Erythroblast (primary cell): ENCODE results near the gene C1orf226.

Experiments
- DNase-seq, 2 experiments: peaks; one replicate each; lab custom pipeline; 2025; lab: John Stamatoyannopoulos, UW
- GATA1 ChIP-seq: IDR thresholded peaks from 2 replicates; pipeline ENCODE4 v1.6.1; 2011; ENCODE audit warnings: low read depth, mild to moderate bottlenecking, control low read depth, low read length, moderate library complexity
- POLR2A ChIP-seq: IDR thresholded peaks from 2 replicates; pipeline ENCODE4 v1.6.1; 2011; ENCODE audit warnings: mild to moderate bottlenecking, low read length

Gene C1orf226

GRCh38 chr1:162371611-162372010 is 9.9 kb upstream of the C1orf226 start:
- no peak for DNase-seq
- no peak for TF ChIP-seq GATA1
- TF ChIP-seq POLR2A: no peak

DNA sequence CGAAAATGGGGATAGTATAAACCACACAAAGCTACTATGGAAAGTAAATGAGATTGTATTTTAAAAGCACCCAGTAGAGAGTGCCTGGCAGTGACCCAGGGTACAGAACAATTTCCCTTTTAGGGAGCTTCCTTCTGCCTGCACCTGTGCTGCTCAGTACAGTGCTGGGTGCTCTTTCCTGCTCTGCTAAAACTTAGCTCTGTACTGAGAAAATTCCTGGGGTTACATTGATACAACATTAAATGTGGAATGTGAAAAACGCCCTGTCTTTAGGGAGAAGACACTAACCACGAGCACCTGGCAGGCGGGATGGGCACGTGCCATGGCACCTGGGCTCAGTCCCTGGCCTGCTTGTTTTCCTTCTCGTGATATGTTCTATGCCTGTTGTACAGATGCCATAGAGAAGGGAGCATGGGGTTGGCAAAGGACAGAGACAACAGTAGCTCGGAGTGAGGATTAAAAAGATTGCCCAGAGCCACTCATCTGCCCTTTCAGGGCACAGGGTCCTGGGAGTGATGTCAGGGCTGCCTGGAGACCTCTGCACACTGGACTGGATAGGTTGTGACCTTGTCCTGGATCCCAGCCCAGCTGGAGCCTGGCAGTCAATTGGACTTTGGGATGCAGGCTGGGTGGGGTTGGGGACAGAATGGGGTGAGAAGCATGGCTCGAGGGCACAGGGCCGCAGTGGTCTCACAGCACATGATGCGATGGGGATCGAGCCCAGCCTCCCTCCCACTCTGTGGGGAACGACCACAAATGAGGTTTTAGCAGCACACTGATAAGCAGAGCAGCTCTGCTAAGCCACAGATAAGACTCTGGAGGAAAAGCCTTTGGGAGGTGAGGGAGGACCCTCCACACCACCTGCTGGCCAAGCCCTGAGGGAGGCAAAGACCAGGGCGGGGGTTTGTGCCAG is 9.1 kb upstream of the C1orf226 start:
- TF ChIP-seq GATA1 (peak; percentile 33), POLR2A (no peak)
- DNase-seq: peak; percentile 81 to 92

- DNase-seq: no peak
- TF ChIP-seq GATA1 (no peak), POLR2A (no peak)
Observed at GRCh38 chr1:162373072-162373427, 8.5 kb upstream of the C1orf226 start.

DNA sequence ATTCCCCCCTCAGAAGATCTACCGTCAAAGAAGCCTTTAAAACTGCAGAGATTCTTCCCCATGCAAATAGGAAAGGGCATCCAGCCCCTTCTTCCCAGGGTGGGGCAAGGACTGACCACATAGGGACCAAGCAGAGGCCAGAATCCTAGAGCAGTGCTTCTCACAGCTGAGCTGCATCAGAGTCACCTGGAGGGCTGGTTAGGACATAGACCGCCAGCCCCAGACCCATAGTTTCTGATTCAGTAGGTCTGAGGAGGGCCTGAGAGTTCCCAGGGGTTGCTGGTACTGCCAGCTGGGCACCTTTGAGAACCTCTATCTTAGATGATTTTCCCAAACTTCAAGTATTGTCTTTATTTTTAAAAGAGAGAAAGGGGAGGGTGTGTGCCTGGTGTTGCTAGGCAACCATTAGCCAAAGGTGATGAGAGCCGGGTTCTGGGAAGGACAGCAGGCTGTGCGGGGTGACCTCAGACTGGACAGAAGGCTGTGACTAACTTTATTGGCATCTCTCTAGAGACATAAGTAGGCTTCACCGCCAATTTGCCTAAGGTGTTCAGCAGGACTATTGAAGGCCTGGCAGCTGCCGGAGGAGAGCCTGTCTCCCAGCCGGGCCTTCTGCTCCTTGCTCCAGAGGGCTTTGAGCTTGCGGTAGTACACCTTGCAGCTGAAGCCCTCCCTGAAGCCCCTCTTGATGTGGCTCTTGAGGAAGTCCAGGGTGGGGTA is 7.8 kb upstream of the C1orf226 start:
- no peak for TF ChIP-seq POLR2A
- no peak for TF ChIP-seq GATA1
- no peak for DNase-seq

- TF ChIP-seq POLR2A: no peak
- TF ChIP-seq GATA1: no peak
- DNase-seq: no peak
Observed at GRCh38 chr1:162374406-162374805, 7.1 kb upstream of the C1orf226 start.

GRCh38 chr1:162375463-162375862 is 6.1 kb upstream of the C1orf226 start:
- TF ChIP-seq GATA1 (no peak), POLR2A (no peak)
- DNase-seq: no peak

GRCh38 chr1:162376691-162377090 is 4.8 kb upstream of the C1orf226 start, which contains the start of gene SPATA46:
Gene SPATA46, minus strand, starts transcription at chr1:162376854. Its CDS starts 64 bp downstream, at chr1:162376790.
- no peak for DNase-seq
- no peak for TF ChIP-seq POLR2A
- TF ChIP-seq GATA1: no peak

GRCh38 chr1:162380061-162380846 is 1.3 kb upstream of the C1orf226 start:
- peak; percentile 22 to 40 for DNase-seq
- TF ChIP-seq POLR2A (no peak), GATA1 (no peak)

- DNase-seq: no peak
- TF ChIP-seq GATA1: no peak
- no peak for TF ChIP-seq POLR2A
Observed at GRCh38 chr1:162381941-162382750, 618 bp downstream of the C1orf226 start.

- no peak for DNase-seq
- no peak for TF ChIP-seq POLR2A
- TF ChIP-seq GATA1: no peak
Observed at GRCh38 chr1:162383091-162383490, 1.6 kb downstream of the C1orf226 start.

- TF ChIP-seq POLR2A: no peak
- TF ChIP-seq GATA1: no peak
- no peak for DNase-seq
Observed at GRCh38 chr1:162383516-162383915, 2.0 kb downstream of the C1orf226 start.

- no peak for DNase-seq
- TF ChIP-seq GATA1: no peak
Observed at GRCh38 chr1:162384116-162384515, 2.6 kb downstream of the C1orf226 start.

DNA sequence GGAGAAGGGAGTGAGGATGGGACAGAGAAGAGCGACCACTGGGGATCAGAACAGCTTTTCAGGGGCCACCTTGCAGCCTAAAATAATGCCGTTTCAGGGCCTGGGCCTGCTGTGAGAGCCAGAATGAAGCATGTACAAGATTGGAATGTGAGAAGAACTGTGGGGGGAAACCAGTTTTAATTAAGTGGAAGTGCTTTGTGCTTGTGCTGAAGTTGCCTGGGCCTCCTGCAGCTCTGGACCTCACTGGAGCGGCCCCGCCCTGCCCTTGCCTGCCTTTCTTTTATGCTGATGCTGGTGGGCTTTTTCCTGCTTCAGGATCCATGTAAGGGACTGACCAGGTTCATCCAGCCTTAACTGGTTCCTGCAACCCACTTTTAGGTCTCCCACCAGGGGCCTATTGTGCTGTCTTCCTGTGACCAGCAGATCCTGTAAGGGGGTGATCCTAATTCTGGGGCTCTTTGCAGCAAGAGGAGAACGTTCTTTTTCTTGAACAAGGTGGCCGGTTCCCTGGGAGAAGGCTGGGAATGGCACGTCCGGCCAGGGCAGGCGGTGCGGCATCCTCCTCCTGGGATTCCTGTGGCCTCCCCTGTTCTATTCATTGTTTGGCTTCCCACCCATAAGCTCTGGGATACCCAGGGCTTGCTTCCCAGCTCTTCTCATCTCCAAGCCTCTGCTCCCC is 3.2 kb downstream of the C1orf226 start:
- TF ChIP-seq GATA1 (no peak), POLR2A (no peak)
- no peak for DNase-seq
